OCI-LY1 (cell line): ENCODE results near the gene MAP2K7.

Experiments used
- H2AFZ ChIP-seq: fragments of 200-600 bp; sonication (generic), shearing (Covaris generic); 2 replicates; pipeline ENCODE4 v1.6.0; 2014; ENCODE audit warnings: antibody characterized with exemption, mild to moderate bottlenecking, low read length
- H3F3A ChIP-seq: fragments of 200-600 bp; sonication (generic), shearing (Covaris generic); 2 replicates; pipeline ENCODE4 v1.6.0; 2014; ENCODE audit warnings: mild to moderate bottlenecking, antibody characterized with exemption, low read length, moderate library complexity; ENCODE audit not compliant: insufficient read depth
- H3K27ac ChIP-seq: fragments of 200-600 bp; sonication (generic); 2 replicates; pipeline ENCODE4 v1.5.1; 2014; ENCODE audit warnings: low read length, mixed run types, mild to moderate bottlenecking, low read depth; ENCODE audit not compliant: poor library complexity, severe bottlenecking
- H3K27me3 ChIP-seq: fragments of 200-600 bp; sonication (generic); 2 replicates; pipeline ENCODE4 v1.6.0; 2014; ENCODE audit warnings: antibody characterized with exemption, mild to moderate bottlenecking, low read length, moderate library complexity; ENCODE audit not compliant: insufficient read depth
- H3K36me3 ChIP-seq: fragments of 200-600 bp; sonication (generic); 2 replicates; pipeline ENCODE4 v1.6.1; 2014; ENCODE audit warnings: mild to moderate bottlenecking, antibody characterized with exemption, low read length, moderate library complexity, mixed read lengths; ENCODE audit not compliant: insufficient read depth
- H3K4me1 ChIP-seq: fragments of 200-600 bp; sonication (generic); 2 replicates; pipeline ENCODE4 v1.5.1; 2014; ENCODE audit warnings: mild to moderate bottlenecking, low read length, moderate library complexity; ENCODE audit not compliant: insufficient read depth, severe bottlenecking
- H3K4me2 ChIP-seq: fragments of 200-600 bp; sonication (generic), shearing (Covaris generic); 2 replicates; pipeline ENCODE4 v1.6.1; 2014; ENCODE audit warnings: low read length
- H3K4me3 ChIP-seq: fragments of 200-600 bp; sonication (generic); 2 replicates; pipeline ENCODE4 v1.5.1; 2014; ENCODE audit warnings: low read length, low read depth, mild to moderate bottlenecking, mixed read lengths; ENCODE audit not compliant: poor library complexity, severe bottlenecking
- H3K79me2 ChIP-seq: fragments of 200-600 bp; shearing (Covaris generic); 2 replicates; pipeline ENCODE4 v1.6.1; 2016; ENCODE audit warnings: mixed run types, low read length, mixed read lengths; ENCODE audit not compliant: insufficient read depth
- H3K9ac ChIP-seq: fragments of 200-600 bp; sonication (generic), shearing (Covaris generic); 2 replicates; pipeline ENCODE4 v1.6.1; 2014; ENCODE audit warnings: mild to moderate bottlenecking, low read length, mixed read lengths
- H3K9me2 ChIP-seq: fragments of 200-600 bp; sonication (generic), shearing (Covaris generic); 2 replicates; pipeline ENCODE4 v1.6.1; 2014; ENCODE audit warnings: low read depth, mild to moderate bottlenecking, low read length, mixed read lengths
- H3K9me3 ChIP-seq: fragments of 200-600 bp; shearing (Covaris generic); 2 replicates; pipeline ENCODE4 v1.6.1; 2014; ENCODE audit warnings: low read length, mixed read lengths
- H4K20me1 ChIP-seq: fragments of 200-600 bp; sonication (generic), shearing (Covaris generic); 2 replicates; pipeline ENCODE4 v1.6.0; 2016; ENCODE audit warnings: mild to moderate bottlenecking, low read length; ENCODE audit not compliant: insufficient read depth
- EZH2 ChIP-seq: fragments of 200-600 bp; sonication (generic), shearing (Covaris generic); IDR thresholded peaks from 2 replicates; pipeline ENCODE4 v1.8.0; 2017; ENCODE audit warnings: borderline replicate concordance, mixed run types, mild to moderate bottlenecking, antibody characterized with exemption, low read length, moderate library complexity, mixed read lengths
- TF ChIP-seq, protein P1 (sequence below): fragments of 200-600 bp; sonication (generic), shearing (Covaris generic); IDR thresholded peaks from 2 replicates; pipeline ENCODE4 v1.5.1; 2017; ENCODE audit warnings: mild to moderate bottlenecking, antibody characterized with exemption, low read length, moderate library complexity, mixed read lengths

The MAP2K7 gene

GRCh38 chr19:7915250-7916102 is 11.8 kb downstream of the MAP2K7 start:
- no peaks in the 10 kb centered on the region for H3K9me2 ChIP-seq
- peaks cover 29% of the 10 kb centered on the region for H3K36me3 ChIP-seq
- no peak overlapping the region for H3K27ac ChIP-seq
- H3K4me3 ChIP-seq, result peak overlapping the region; percentile 35
- no peaks in the 10 kb centered on the region for H4K20me1 ChIP-seq
- peaks cover 4% of the 10 kb centered on the region; the same call in 1 of the 2 replicates for H3K27me3 ChIP-seq
- no peaks in the 10 kb centered on the region for H3K79me2 ChIP-seq
- TF ChIP-seq EZH2, result no peak
- TF ChIP-seq, protein P1, sequence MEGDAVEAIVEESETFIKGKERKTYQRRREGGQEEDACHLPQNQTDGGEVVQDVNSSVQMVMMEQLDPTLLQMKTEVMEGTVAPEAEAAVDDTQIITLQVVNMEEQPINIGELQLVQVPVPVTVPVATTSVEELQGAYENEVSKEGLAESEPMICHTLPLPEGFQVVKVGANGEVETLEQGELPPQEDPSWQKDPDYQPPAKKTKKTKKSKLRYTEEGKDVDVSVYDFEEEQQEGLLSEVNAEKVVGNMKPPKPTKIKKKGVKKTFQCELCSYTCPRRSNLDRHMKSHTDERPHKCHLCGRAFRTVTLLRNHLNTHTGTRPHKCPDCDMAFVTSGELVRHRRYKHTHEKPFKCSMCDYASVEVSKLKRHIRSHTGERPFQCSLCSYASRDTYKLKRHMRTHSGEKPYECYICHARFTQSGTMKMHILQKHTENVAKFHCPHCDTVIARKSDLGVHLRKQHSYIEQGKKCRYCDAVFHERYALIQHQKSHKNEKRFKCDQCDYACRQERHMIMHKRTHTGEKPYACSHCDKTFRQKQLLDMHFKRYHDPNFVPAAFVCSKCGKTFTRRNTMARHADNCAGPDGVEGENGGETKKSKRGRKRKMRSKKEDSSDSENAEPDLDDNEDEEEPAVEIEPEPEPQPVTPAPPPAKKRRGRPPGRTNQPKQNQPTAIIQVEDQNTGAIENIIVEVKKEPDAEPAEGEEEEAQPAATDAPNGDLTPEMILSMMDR, result no peak
- no peak overlapping the region for H2AFZ ChIP-seq
- peaks cover 37% of the 10 kb centered on the region for H3K4me1 ChIP-seq
- no peaks in the 10 kb centered on the region for H3K9me3 ChIP-seq
- no peak overlapping the region for H3K9ac ChIP-seq
- peak overlapping the region; percentile 49 for H3K4me2 ChIP-seq
- no peaks in the 10 kb centered on the region for H3F3A ChIP-seq

- H3K27ac ChIP-seq, result no peak overlapping the region
- peak overlapping the region; percentile 49 for H3K4me2 ChIP-seq
- no peak overlapping the region for H2AFZ ChIP-seq
- H3K79me2 ChIP-seq, result no peaks in the 10 kb centered on the region
- H3K9me3 ChIP-seq, result no peaks in the 10 kb centered on the region
- peaks cover 42% of the 10 kb centered on the region for H3K4me1 ChIP-seq
- no peaks in the 10 kb centered on the region for H3K9me2 ChIP-seq
- no peak for TF ChIP-seq EZH2
- TF ChIP-seq, protein P1, result no peak
- no peak overlapping the region; the same call in 1 of the 2 replicates for H3K9ac ChIP-seq
- peak overlapping the region; percentile 35 for H3K4me3 ChIP-seq
- H3K27me3 ChIP-seq, result peaks cover 4% of the 10 kb centered on the region; the same call in 1 of the 2 replicates
- peaks cover 20% of the 10 kb centered on the region for H3K36me3 ChIP-seq
- H3F3A ChIP-seq, result no peaks in the 10 kb centered on the region
- H4K20me1 ChIP-seq, result no peaks in the 10 kb centered on the region
These were observed 12.7 kb downstream of the MAP2K7 start for GRCh38 chr19:7916103-7916954.

GRCh38 chr19:7916955-7917266 is 13.2 kb downstream of the MAP2K7 start:
- peak overlapping the region; percentile 35 for H3K4me3 ChIP-seq
- H2AFZ ChIP-seq, result no peak overlapping the region
- peaks cover 15% of the 10 kb centered on the region for H3K36me3 ChIP-seq
- no peak overlapping the region; the same call in 1 of the 2 replicates for H3K9ac ChIP-seq
- H3K27me3 ChIP-seq, result peaks cover 4% of the 10 kb centered on the region; the same call in 1 of the 2 replicates
- H4K20me1 ChIP-seq, result no peaks in the 10 kb centered on the region
- TF ChIP-seq, protein P1, result no peak
- no peak for TF ChIP-seq EZH2
- no peak overlapping the region for H3K27ac ChIP-seq
- peak overlapping the region; percentile 49; the same call in 1 of the 2 replicates for H3K4me2 ChIP-seq
- no peaks in the 10 kb centered on the region for H3K9me2 ChIP-seq
- no peaks in the 10 kb centered on the region for H3F3A ChIP-seq
- no peaks in the 10 kb centered on the region for H3K9me3 ChIP-seq
- peaks cover 47% of the 10 kb centered on the region for H3K4me1 ChIP-seq
- no peaks in the 10 kb centered on the region for H3K79me2 ChIP-seq
